Type B pancreatic cell (in vitro differentiated cells): Measurements from ENCODE around the gene HOTAIR. TPM values are rescaled to one million over a fixed set of nuclear protein-coding genes. Genes with fewer than 3 reads are reported as not detected.

Source experiments
- DNase-seq: peaks from one replicate; pipeline ENCODE4 v3.0.0; 2021; ENCODE audit warnings: mixed read lengths; ENCODE audit not compliant: unreplicated experiment; ENCODE audit errors: extremely low spot score
- H3K27ac Mint-ChIP-seq: 2 replicates; pipeline ENCODE4 v1.8.0; 2021; ENCODE audit warnings: mild to moderate bottlenecking, mixed read lengths
- H3K27me3 Mint-ChIP-seq: 2 replicates; pipeline ENCODE4 v1.8.0; 2021; ENCODE audit warnings: mixed read lengths
- H3K36me3 Mint-ChIP-seq: 2 replicates; pipeline ENCODE4 v1.8.0; 2021; ENCODE audit warnings: mixed read lengths
- H3K4me1 Mint-ChIP-seq: one replicate; pipeline ENCODE4 v1.8.0; 2021; ENCODE audit warnings: mixed read lengths; ENCODE audit not compliant: unreplicated experiment
- H3K4me3 Mint-ChIP-seq: 2 replicates; pipeline ENCODE4 v1.8.0; 2021; ENCODE audit warnings: mild to moderate bottlenecking, mixed read lengths
- H3K9me3 Mint-ChIP-seq: 2 replicates; pipeline ENCODE4 v1.8.0; 2021; ENCODE audit warnings: mixed read lengths
- total RNA-seq: library from RNA; stranded (reverse); gene quantifications from 2 replicates; pipeline ENCODE4 v1.2.1, GENCODE V29; 2021; ENCODE audit warnings: low replicate concordance
- TF ChIP-seq, protein P1 (sequence below): fragments of 200-600 bp; sonication (generic); conservative IDR thresholded peaks from 2 replicates; pipeline ENCODE4 v1.5.0; 2021; ENCODE audit warnings: antibody characterized with exemption, mild to moderate bottlenecking

The HOTAIR gene
- total RNA-seq, 1 donor from 2014 or later = not detected

DNA sequence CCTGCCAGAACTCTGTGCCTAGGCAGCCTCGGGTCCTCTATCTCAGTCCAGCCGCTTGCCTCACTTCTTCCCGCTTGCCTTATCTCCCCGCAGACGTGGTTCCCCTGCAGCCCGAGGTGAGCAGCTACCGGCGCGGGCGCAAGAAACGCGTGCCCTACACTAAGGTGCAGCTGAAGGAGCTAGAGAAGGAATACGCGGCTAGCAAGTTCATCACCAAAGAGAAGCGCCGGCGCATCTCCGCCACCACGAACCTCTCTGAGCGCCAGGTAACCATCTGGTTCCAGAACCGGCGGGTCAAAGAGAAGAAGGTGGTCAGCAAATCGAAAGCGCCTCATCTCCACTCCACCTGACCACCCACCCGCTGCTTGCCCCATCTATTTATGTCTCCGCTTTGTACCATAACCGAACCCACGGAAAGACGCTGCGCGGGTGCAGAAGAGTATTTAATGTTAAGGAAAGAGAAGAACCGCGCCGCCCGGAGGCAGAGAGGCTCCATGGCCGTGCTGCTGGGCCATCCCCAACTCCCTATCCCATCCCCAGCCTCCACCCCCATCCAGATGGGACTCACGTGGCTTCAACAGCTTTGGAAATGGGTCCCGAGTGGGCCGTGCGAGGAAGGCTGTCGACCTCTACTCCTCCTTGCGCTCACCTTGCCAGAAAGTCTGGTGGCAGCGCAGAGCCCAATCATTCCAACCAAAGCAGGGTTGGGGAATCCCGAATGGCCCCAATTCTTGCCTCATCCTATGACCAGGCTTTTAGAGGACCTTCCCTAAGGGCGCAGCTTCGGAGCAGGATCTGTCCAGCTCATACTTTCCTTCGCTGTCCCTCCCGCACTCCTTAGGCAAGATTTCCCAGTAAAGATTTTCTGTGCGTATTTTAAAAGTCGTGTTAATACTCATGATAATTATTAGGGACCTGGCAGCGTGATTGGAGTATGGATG, 29.6 kb downstream of the HOTAIR start:
- Mint-ChIP-seq H3K27ac (no peak overlapping the region), H3K9me3 (no peaks in the 10 kb centered on the region), H3K4me1 (no peaks in the 10 kb centered on the region), H3K4me3 (no peak overlapping the region), H3K36me3 (no peaks in the 10 kb centered on the region), H3K27me3 (peaks cover 99% of the 10 kb centered on the region)
- TF ChIP-seq, protein P1, sequence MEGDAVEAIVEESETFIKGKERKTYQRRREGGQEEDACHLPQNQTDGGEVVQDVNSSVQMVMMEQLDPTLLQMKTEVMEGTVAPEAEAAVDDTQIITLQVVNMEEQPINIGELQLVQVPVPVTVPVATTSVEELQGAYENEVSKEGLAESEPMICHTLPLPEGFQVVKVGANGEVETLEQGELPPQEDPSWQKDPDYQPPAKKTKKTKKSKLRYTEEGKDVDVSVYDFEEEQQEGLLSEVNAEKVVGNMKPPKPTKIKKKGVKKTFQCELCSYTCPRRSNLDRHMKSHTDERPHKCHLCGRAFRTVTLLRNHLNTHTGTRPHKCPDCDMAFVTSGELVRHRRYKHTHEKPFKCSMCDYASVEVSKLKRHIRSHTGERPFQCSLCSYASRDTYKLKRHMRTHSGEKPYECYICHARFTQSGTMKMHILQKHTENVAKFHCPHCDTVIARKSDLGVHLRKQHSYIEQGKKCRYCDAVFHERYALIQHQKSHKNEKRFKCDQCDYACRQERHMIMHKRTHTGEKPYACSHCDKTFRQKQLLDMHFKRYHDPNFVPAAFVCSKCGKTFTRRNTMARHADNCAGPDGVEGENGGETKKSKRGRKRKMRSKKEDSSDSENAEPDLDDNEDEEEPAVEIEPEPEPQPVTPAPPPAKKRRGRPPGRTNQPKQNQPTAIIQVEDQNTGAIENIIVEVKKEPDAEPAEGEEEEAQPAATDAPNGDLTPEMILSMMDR = no peak
- DNase-seq = no peak

DNA sequence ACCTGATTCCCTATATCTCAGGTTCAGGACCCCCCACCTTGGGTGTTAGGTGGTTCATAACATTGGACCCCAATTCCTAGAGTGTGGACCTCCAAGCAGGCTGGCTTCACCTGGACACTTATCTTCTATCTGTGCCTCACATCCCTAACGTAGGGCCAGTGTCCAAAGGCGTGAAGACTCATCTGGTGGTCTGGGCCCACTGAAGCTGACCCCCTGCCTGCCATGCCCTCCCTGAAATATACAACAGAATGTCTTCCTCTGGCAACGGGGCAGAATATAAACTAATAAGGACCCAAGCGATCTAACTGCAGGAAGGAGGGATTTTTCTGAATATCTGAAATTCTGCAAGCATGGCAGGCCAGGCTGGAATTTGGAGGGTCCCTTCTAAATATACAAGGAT, 30.5 kb downstream of the HOTAIR start:
- DNase-seq = no peak
- no peaks in the 10 kb centered on the region for H3K4me1 Mint-ChIP-seq

DNA sequence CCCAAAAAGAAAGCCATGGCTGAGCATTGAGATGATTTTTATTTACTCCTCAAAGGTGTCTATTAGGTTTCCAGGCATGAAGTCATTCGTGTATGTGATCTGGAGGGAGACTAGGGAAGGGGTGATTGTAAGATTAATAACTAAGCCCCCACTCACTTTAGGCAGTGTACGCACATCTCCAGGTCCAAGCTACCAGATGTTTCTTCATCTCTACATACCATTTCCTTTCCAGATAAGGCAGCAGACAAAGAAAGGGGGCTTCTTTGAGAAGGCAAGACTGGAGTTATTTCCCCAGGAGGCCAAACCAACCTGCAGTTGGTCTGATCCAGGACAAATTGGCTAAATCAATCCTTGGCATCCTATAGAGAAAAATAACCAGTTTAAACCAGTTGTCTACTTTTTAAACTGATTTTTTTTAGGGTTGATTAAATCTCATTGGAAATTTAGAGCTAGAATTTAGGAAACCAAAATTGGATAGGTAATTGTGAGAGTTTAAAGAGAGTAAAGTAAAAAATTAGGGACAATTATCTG, 32.2 kb downstream of the HOTAIR start:
- H3K27ac Mint-ChIP-seq = no peak overlapping the region
- no peaks in the 10 kb centered on the region for H3K4me1 Mint-ChIP-seq
- peaks cover 97% of the 10 kb centered on the region for H3K27me3 Mint-ChIP-seq
- H3K36me3 Mint-ChIP-seq = no peaks in the 10 kb centered on the region
- no peaks in the 10 kb centered on the region for H3K9me3 Mint-ChIP-seq
- DNase-seq = no peak
- TF ChIP-seq, protein P1 = no peak
- H3K4me3 Mint-ChIP-seq = no peak overlapping the region

More for the DNA sequence above, 30.5 kb downstream of the HOTAIR start:
- no peaks in the 10 kb centered on the region for H3K9me3 Mint-ChIP-seq
- peaks cover 99% of the 10 kb centered on the region for H3K27me3 Mint-ChIP-seq
- TF ChIP-seq, protein P1 = no peak
- H3K27ac Mint-ChIP-seq = no peak overlapping the region
- no peaks in the 10 kb centered on the region for H3K36me3 Mint-ChIP-seq
- no peak overlapping the region for H3K4me3 Mint-ChIP-seq

DNA sequence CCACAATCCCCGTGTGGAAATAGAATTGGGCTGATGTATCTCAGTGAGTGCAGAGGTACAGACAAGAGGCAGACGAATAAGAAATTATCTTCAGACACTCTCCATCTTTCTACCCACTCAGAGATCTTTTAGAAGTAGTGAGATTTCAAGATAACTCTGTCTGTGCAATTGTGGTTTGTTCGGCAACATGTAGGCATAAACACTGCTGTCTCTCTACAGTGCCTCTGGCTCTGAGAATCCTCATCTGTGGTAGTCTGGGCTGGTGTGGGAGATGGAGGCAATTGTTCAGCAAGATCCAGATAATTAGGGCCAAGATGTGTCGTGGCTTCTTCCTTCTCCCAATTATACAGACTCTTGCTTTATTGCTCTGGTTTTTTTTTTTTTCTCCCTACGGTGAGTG, 33.0 kb downstream of the HOTAIR start:
- no peak overlapping the region for H3K27ac Mint-ChIP-seq
- TF ChIP-seq, protein P1 = no peak
- no peaks in the 10 kb centered on the region for H3K9me3 Mint-ChIP-seq
- H3K4me3 Mint-ChIP-seq = no peak overlapping the region
- DNase-seq = no peak
- H3K4me1 Mint-ChIP-seq = no peaks in the 10 kb centered on the region
- peaks cover 5% of the 10 kb centered on the region for H3K36me3 Mint-ChIP-seq
- H3K27me3 Mint-ChIP-seq = peaks cover 97% of the 10 kb centered on the region

DNA sequence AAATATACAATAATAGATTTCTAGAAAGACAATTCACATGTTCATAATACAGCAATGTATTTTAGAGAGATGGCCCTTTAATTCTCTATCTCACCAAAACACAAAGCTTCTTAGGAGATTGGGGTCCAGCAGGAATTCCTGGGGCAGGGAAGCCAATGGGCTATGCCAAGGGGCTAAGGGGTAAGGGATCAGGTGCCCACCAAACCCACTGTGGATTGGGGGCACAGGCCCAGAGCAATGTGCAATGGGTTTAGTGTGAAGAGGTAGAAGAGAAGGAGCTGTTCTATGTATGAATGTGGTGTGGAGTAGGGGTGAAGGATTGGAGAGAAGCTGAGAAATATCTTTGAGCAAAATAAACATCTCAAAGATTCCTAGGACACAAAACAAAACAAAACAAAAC, 33.6 kb downstream of the HOTAIR start:
- DNase-seq = no peak
- Mint-ChIP-seq H3K4me3 (no peak overlapping the region), H3K9me3 (no peaks in the 10 kb centered on the region), H3K36me3 (peaks cover 5% of the 10 kb centered on the region), H3K27me3 (peaks cover 97% of the 10 kb centered on the region), H3K27ac (no peak overlapping the region), H3K4me1 (no peaks in the 10 kb centered on the region)
- TF ChIP-seq, protein P1 = no peak
